GM19468 (cell line): ENCODE results near the gene WDR49.

ENCODE experiments used
- ATAC-seq: cut with Tn5 transposase; IDR thresholded peaks from one replicate; pipeline ENCODE4 v1.9.1; 2021; ENCODE audit warnings: mild to moderate bottlenecking, moderate library complexity, moderate number of reproducible peaks; ENCODE audit not compliant: unreplicated experiment; ENCODE audit errors: extremely low read depth

WDR49 gene

GRCh38 chr3:167437428-167438139, 216.2 kb downstream of the WDR49 start:
- no peak for ATAC-seq
